Endothelial cell of umbilical vein (primary cell): Measurements from ENCODE around the gene ATP13A2. TPM values are rescaled to one million over a fixed set of nuclear protein-coding genes. Genes with fewer than 3 reads are reported as not detected.
A peak's percentile ranks its signal among the peaks of the same experiment; 100 is the strongest.

Experiments used
- BruUV-seq: library from RNA; stranded (reverse); fragments of 400-500 nt; replicated peaks from 2 replicates; lab custom pipeline; 2021; lab: Mats Ljungman, UMichigan
- CTCF ChIA-PET: fragments of 300-600, 350-600 bp; sonication (Branson Sonifier 250); formaldehyde crosslinking; loops from one replicate; lab custom pipeline; 2021; ENCODE audit warnings: antibody characterized with exemption, inconsistent platforms; lab: Charles Lee
- POLR2A ChIA-PET: fragments of 300-600, 350-600 bp; sonication (Branson Sonifier 250); formaldehyde crosslinking; loops from one replicate; lab custom pipeline; 2021; ENCODE audit warnings: antibody characterized with exemption, inconsistent platforms; lab: Charles Lee
- DNase-seq: peaks from one replicate; pipeline ENCODE4 v3.0.0-alpha.2; 2011; ENCODE audit warnings: low read depth, low spot score
- FAIRE-seq: peaks from 2 replicates; lab custom pipeline; 2011; peaks lifted over from hg19 to GRCh38; lab: Jason Lieb, UNC
- H2AFZ ChIP-seq: 2 replicates; pipeline ENCODE4 v1.6.0; 2012; ENCODE audit warnings: low read depth, low read length, control low read depth, inconsistent platforms
- H3K27ac ChIP-seq: 2 replicates; pipeline ENCODE4 v1.5.1; 2011; ENCODE audit warnings: low read depth, mild to moderate bottlenecking, control low read depth, low read length, moderate library complexity; ENCODE audit not compliant: insufficient read depth
- H3K27me3 ChIP-seq, 2 experiments: 2 replicates each; pipeline versions ENCODE4 v1.6.0 to v1.6.1; 2011; ENCODE audit warnings: low read length in 2 of 2, mixed read lengths in 1 of 2; ENCODE audit not compliant: control insufficient read depth in 2 of 2, insufficient read depth in 2 of 2
- H3K36me3 ChIP-seq, 2 experiments: 2 replicates in 1 of 2; 3 replicates in 1 of 2; pipeline ENCODE4 v1.5.1; 2011; ENCODE audit warnings: low read length in 2 of 2, mild to moderate bottlenecking in 1 of 2, moderate library complexity in 1 of 2; ENCODE audit not compliant: control insufficient read depth in 2 of 2, insufficient read depth in 2 of 2; ENCODE audit errors: extremely low read depth in 1 of 2
- H3K4me1 ChIP-seq: 3 replicates; pipeline ENCODE4 v1.5.1; 2011; ENCODE audit warnings: mild to moderate bottlenecking, low read length; ENCODE audit not compliant: control insufficient read depth, insufficient read depth; ENCODE audit errors: extremely low read depth
- H3K4me2 ChIP-seq: 2 replicates; pipeline ENCODE4 v1.6.1; 2011; ENCODE audit warnings: low read length, control low read depth, mixed read lengths; ENCODE audit not compliant: insufficient read depth
- H3K4me3 ChIP-seq, 3 experiments: fragments of 200-600 bp in 1 of 3; sonication (generic), shearing (Covaris generic) in 1 of 3; replicated peaks in 1 of 3; 2 replicates each; pipeline ENCODE4 v1.5.1; 2011 to 2016; ENCODE audit warnings: control low read depth in 3 of 3, low read length in 3 of 3, mild to moderate bottlenecking in 2 of 3, inconsistent platforms in 1 of 3, low read depth in 1 of 3, moderate library complexity in 1 of 3; ENCODE audit not compliant: insufficient read depth in 1 of 3
- H3K79me2 ChIP-seq: 2 replicates; pipeline ENCODE4 v1.6.0; 2012; ENCODE audit warnings: low read length, inconsistent platforms; ENCODE audit not compliant: control insufficient read depth, insufficient read depth
- H3K9ac ChIP-seq: replicated peaks from 2 replicates; pipeline ENCODE3; 2011; ENCODE audit warnings: low read length, control low read depth; ENCODE audit not compliant: insufficient read depth; ENCODE audit errors: extremely low read depth
- H3K9me1 ChIP-seq: replicated peaks from 3 replicates; pipeline ENCODE4 v1.6.0; 2011; ENCODE audit warnings: mild to moderate bottlenecking, low read length; ENCODE audit not compliant: control insufficient read depth, insufficient read depth; ENCODE audit errors: extremely low read depth
- H3K9me3 ChIP-seq: replicated peaks from 2 replicates; pipeline ENCODE4 v1.5.1; 2012; ENCODE audit warnings: low read length, inconsistent platforms; ENCODE audit not compliant: control insufficient read depth, insufficient read depth
- H4K20me1 ChIP-seq: replicated peaks from 2 replicates; pipeline ENCODE3; 2011; ENCODE audit warnings: mild to moderate bottlenecking, low read length; ENCODE audit not compliant: control insufficient read depth, insufficient read depth; ENCODE audit errors: extremely low read depth
- EZH2 ChIP-seq: IDR thresholded peaks from 2 replicates; pipeline ENCODE4 v1.6.1; 2012; ENCODE audit warnings: borderline replicate concordance, low read depth, mild to moderate bottlenecking, moderate library complexity, low read length, inconsistent platforms; ENCODE audit not compliant: severe bottlenecking
- FOS ChIP-seq: IDR thresholded peaks from 2 replicates; pipeline ENCODE4 v1.6.1; 2011; ENCODE audit warnings: mild to moderate bottlenecking, low read length, moderate library complexity, borderline replicate concordance; ENCODE audit not compliant: insufficient read depth
- GATA2 ChIP-seq: IDR thresholded peaks from 2 replicates; pipeline ENCODE4 v1.7.0; 2011; ENCODE audit warnings: low read depth, mild to moderate bottlenecking, moderate library complexity, mixed read lengths, low read length; ENCODE audit not compliant: insufficient read length, insufficient read depth
- JUN ChIP-seq: IDR thresholded peaks from 2 replicates; pipeline ENCODE4 v1.6.1; 2011; ENCODE audit warnings: borderline replicate concordance, low read depth; ENCODE audit not compliant: insufficient read length, insufficient read depth
- MYC ChIP-seq: IDR thresholded peaks from one replicate; pipeline ENCODE4 v1.6.1; 2011; ENCODE audit warnings: mild to moderate bottlenecking, low read depth, low read length
- POLR2A ChIP-seq: IDR thresholded peaks from 2 replicates; pipeline ENCODE4 v1.6.1; 2012; ENCODE audit warnings: low read depth, mild to moderate bottlenecking, control low read depth, low read length
- POLR2AphosphoS5 ChIP-seq: IDR thresholded peaks from 2 replicates; pipeline ENCODE4 v1.6.1; 2012; ENCODE audit warnings: low read depth, mild to moderate bottlenecking, control low read depth, low read length, moderate library complexity; ENCODE audit not compliant: insufficient read depth
- dilution Hi-C: fragments of 300-500 bp; cut with MboI; formaldehyde crosslinking; loops from one replicate; pipeline ENCODE4 v1.15.0; 2019; ENCODE audit warnings: low sequenced_read_pairs; ENCODE audit not compliant: extremely low pct_ligation_motif_present
- intact Hi-C: fragments of 100-400 bp; cut with micrococcal nuclease; formaldehyde crosslinking; loops from one replicate; pipeline ENCODE4 v1.10.0; 2022
- polyA plus RNA-seq, 4 experiments: library from polyadenylated mRNA; depleted of rRNA in 3 of 4; stranded (reverse) in 3 of 4; unstranded in 1 of 4; fragments of >200 nt; gene quantifications; 2 replicates each; pipeline versions ENCODE4 v1.2.1 to v1.2.3, GENCODE V29; 2011 to 2012; ENCODE audit warnings: missing spikeins in 1 of 4
- total RNA-seq: library from RNA; stranded (reverse); gene quantifications from 2 replicates; pipeline ENCODE4 v1.2.3, GENCODE V29; 2021
- TF ChIP-seq, protein P1 (sequence below), 2 donors: IDR thresholded peaks; 1 replicate in 1 of 2; 2 replicates in 1 of 2; pipeline ENCODE4 v1.5.1; 2011; ENCODE audit warnings: low read length in 2 of 2, mild to moderate bottlenecking in 2 of 2, moderate library complexity in 2 of 2, control low read depth in 1 of 2, inconsistent platforms in 1 of 2, low read depth in 1 of 2; ENCODE audit not compliant: insufficient read depth in 1 of 2; ENCODE audit errors: extremely low read depth in 1 of 2
- TF ChIP-seq, protein P2 (sequence below): IDR thresholded peaks from 2 replicates; pipeline ENCODE4 v1.6.1; 2011; ENCODE audit not compliant: insufficient read depth, insufficient read length

ATP13A2 gene
- total and polyA plus RNA-seq, 2 donors (not counting 3 experiments of a cell fraction or from before 2014, with no cell fraction given): 44.9 to 60.6 TPM

GRCh38 chr1:16979475-16980327, 32.0 kb downstream of the ATP13A2 start:
- Histone ChIP-seq H3K4me2 (peak overlapping the region; percentile 34), H3K79me2 (no peaks in the 10 kb centered on the region), H3K4me3 (peak overlapping the region; percentile 33 to 72 (median 52)), H3K27ac (no peak overlapping the region), H3K4me1 (peaks cover 19% of the 10 kb centered on the region), H3K27me3 (no peaks in the 10 kb centered on the region), H3K36me3 (peaks cover 0 to 22% of the 10 kb centered on the region in 2 experiments), H4K20me1 (no peaks in the 10 kb centered on the region), H3K9me1 (no peaks in the 10 kb centered on the region), H3K9me3 (no peaks in the 10 kb centered on the region), H3K9ac (peak overlapping the region; percentile 58), H2AFZ (peak overlapping the region; percentile 52)
- dilution Hi-C loops (no loop called here), intact Hi-C loops (no loop called here)
- CTCF ChIA-PET: interaction anchor here (0.8 to 4.5 kb wide), 4 partner anchors 8 to 28 kb away, joined by 3 to 25 read pairs (median 10); no protein-coding TSS in a partner anchor
- POLR2A ChIA-PET: interaction anchor here (1.2 kb wide), 1 partner anchor 22 kb away, joined by 8 read pairs; no protein-coding TSS in a partner anchor
- FAIRE-seq (no peak), DNase-seq (no peak)
- TF ChIP-seq, protein P1, sequence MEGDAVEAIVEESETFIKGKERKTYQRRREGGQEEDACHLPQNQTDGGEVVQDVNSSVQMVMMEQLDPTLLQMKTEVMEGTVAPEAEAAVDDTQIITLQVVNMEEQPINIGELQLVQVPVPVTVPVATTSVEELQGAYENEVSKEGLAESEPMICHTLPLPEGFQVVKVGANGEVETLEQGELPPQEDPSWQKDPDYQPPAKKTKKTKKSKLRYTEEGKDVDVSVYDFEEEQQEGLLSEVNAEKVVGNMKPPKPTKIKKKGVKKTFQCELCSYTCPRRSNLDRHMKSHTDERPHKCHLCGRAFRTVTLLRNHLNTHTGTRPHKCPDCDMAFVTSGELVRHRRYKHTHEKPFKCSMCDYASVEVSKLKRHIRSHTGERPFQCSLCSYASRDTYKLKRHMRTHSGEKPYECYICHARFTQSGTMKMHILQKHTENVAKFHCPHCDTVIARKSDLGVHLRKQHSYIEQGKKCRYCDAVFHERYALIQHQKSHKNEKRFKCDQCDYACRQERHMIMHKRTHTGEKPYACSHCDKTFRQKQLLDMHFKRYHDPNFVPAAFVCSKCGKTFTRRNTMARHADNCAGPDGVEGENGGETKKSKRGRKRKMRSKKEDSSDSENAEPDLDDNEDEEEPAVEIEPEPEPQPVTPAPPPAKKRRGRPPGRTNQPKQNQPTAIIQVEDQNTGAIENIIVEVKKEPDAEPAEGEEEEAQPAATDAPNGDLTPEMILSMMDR (IDR thresholded peaks at IDR 0.05; ENCODE audit: extremely low read depth in 1 of 2, insufficient read depth in 1 of 2, low read depth in 1 of 2, low read length in 2 of 2): no peak
- TF ChIP-seq EZH2: no peak
- TF ChIP-seq, protein P2, sequence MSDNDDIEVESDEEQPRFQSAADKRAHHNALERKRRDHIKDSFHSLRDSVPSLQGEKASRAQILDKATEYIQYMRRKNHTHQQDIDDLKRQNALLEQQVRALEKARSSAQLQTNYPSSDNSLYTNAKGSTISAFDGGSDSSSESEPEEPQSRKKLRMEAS: no peak
- no peak for TF ChIP-seq GATA2
- TF ChIP-seq FOS: no peak
- TF ChIP-seq JUN: no peak
- no peak for TF ChIP-seq MYC
- no peak for TF ChIP-seq POLR2A
- TF ChIP-seq POLR2AphosphoS5: no peak
- no TSS peak for BruUV-seq
